Measurements from ENCODE around the gene LRBA. TPM values are rescaled to one million over a fixed set of nuclear protein-coding genes. Genes with fewer than 3 reads are reported as not detected.

Gene LRBA
- total RNA-seq, 3 donors from 2014 or later (not counting 1 experiment from before 2014, with no cell fraction given): 72.1 to 87.6 (median 83.1) TPM

DNA sequence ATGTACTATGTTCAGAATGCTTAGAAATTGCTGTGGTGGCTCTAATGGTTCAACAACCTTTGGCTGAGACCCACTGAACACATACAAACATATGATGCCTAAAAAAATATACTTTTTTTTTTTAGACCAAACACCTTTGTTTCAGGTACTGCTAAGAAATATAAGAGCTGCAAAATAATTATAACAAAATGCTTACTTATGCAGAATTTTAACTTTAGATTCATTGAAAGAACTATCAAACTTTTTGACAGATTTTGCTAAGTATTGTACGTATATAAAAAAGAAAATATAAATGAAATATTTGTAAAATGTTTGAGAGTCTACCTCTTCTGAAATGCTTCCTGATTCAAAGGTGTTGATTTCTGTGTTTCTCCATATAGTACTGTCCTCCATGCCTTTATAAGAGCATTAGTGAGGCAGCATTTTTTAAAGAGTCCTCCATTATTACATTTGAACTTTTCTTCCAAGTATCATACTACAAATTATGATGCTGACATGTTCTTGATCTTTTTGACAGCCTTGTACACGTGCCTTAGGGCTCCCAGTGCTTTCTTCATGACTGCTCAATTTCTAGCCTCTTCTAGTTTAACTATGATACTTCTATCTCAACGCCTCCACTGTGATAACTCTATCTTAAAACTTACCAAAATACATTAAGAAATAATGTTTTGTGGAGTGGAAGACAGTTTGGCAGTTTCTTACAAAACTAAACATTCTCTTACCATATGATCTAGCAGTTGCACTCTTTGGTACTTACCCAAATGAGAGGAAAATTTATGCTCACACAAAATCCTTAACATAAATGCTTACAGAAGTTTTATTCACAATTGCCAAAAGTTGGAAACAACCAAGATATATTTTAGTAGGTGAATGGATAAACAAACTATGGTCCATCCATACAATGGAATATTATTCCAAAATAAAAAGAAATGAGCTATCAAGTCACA is 645.4 kb downstream of the LRBA start:
- H3K27me3 ChIP-seq (ENCODE audit: control insufficient read depth, insufficient read depth, low read length): no peaks in the 10 kb centered on the region
- H3K4me1 Mint-ChIP-seq: peaks cover 5 to 7% of the 10 kb centered on the region in 2 donors
- intact Hi-C loops (cut with micrococcal nuclease): no loop called here
- DNase-seq: no peak
- H3K9me3 Mint-ChIP-seq: no peaks in the 10 kb centered on the region
- H3K27me3 Mint-ChIP-seq (ENCODE audit: low read depth in 2 of 2): no peaks in the 10 kb centered on the region
- no peaks in the 10 kb centered on the region for H3K36me3 Mint-ChIP-seq
- H3K4me3 Mint-ChIP-seq: no peak overlapping the region
- H3K9me3 ChIP-seq (ENCODE audit: control insufficient read depth, insufficient read depth, low read length): no peaks in the 10 kb centered on the region
- H3K4me3 ChIP-seq (ENCODE audit: low read length): no peak overlapping the region
- H3K36me3 ChIP-seq (ENCODE audit: control insufficient read depth, insufficient read depth, low read length): peaks cover 5% of the 10 kb centered on the region
- TF ChIP-seq, protein P1, sequence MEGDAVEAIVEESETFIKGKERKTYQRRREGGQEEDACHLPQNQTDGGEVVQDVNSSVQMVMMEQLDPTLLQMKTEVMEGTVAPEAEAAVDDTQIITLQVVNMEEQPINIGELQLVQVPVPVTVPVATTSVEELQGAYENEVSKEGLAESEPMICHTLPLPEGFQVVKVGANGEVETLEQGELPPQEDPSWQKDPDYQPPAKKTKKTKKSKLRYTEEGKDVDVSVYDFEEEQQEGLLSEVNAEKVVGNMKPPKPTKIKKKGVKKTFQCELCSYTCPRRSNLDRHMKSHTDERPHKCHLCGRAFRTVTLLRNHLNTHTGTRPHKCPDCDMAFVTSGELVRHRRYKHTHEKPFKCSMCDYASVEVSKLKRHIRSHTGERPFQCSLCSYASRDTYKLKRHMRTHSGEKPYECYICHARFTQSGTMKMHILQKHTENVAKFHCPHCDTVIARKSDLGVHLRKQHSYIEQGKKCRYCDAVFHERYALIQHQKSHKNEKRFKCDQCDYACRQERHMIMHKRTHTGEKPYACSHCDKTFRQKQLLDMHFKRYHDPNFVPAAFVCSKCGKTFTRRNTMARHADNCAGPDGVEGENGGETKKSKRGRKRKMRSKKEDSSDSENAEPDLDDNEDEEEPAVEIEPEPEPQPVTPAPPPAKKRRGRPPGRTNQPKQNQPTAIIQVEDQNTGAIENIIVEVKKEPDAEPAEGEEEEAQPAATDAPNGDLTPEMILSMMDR (IDR thresholded peaks at IDR 0.05): no peak
- no peak overlapping the region for H3K27ac ChIP-seq (ENCODE audit: low read length)
- WGBS (ENCODE audit: insufficient coverage): 90% methylated on average over 2 of the region's 3 CpGs
- H3K4me1 ChIP-seq (ENCODE audit: control insufficient read depth, insufficient read depth, low read length): no peaks in the 10 kb centered on the region
- no peak overlapping the region for H3K27ac Mint-ChIP-seq
- no peak for ATAC-seq

DNA sequence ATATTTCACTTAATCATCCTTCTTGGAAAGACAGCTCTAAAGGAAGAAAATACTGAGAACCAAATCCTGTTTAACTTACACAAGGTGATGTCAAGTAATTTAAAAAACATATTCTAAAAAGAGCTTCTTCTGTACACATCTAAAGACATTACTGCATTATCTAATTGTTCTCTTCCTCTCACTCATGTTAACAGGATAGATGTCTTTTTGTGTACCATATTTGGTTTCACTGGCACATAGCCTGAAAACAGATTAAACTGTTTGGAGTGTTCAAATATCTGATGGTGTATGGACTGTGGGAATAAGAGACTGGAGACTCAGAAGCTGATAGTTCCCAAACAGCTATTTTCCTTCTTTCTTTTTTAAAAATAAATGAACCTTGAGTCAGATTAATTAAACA is 646.4 kb downstream of the LRBA start:
- intact Hi-C loops (cut with micrococcal nuclease): no loop called here
- Mint-ChIP-seq H3K27me3 (ENCODE audit: low read depth in 2 of 2) (no peaks in the 10 kb centered on the region), H3K4me3 (no peak overlapping the region), H3K9me3 (no peaks in the 10 kb centered on the region), H3K36me3 (no peaks in the 10 kb centered on the region), H3K27ac (no peak overlapping the region), H3K4me1 (peaks cover 14 to 16% of the 10 kb centered on the region in 2 donors)
- ATAC-seq: no peak
- Histone ChIP-seq H3K9me3 (ENCODE audit: control insufficient read depth, insufficient read depth, low read length) (no peaks in the 10 kb centered on the region), H3K36me3 (ENCODE audit: control insufficient read depth, insufficient read depth, low read length) (no peaks in the 10 kb centered on the region), H3K27me3 (ENCODE audit: control insufficient read depth, insufficient read depth, low read length) (no peaks in the 10 kb centered on the region), H3K4me3 (ENCODE audit: low read length) (no peak overlapping the region), H3K4me1 (ENCODE audit: control insufficient read depth, insufficient read depth, low read length) (no peaks in the 10 kb centered on the region), H3K27ac (ENCODE audit: low read length) (no peak overlapping the region)
- TF ChIP-seq, protein P1 (IDR thresholded peaks at IDR 0.05): no peak
- no peak for DNase-seq

GRCh38 chr4:150367326-150367725 is 647.8 kb downstream of the LRBA start:
- TF ChIP-seq, protein P1 (IDR thresholded peaks at IDR 0.05): no peak
- Mint-ChIP-seq H3K4me1 (peaks cover 16 to 27% of the 10 kb centered on the region in 2 donors), H3K9me3 (no peaks in the 10 kb centered on the region), H3K27ac (no peak overlapping the region), H3K27me3 (ENCODE audit: low read depth in 2 of 2) (no peaks in the 10 kb centered on the region), H3K36me3 (no peaks in the 10 kb centered on the region), H3K4me3 (no peak overlapping the region)
- Histone ChIP-seq H3K36me3 (ENCODE audit: control insufficient read depth, insufficient read depth, low read length) (no peaks in the 10 kb centered on the region), H3K9me3 (ENCODE audit: control insufficient read depth, insufficient read depth, low read length) (no peaks in the 10 kb centered on the region), H3K4me3 (ENCODE audit: low read length) (no peak overlapping the region), H3K4me1 (ENCODE audit: control insufficient read depth, insufficient read depth, low read length) (no peaks in the 10 kb centered on the region), H3K27me3 (ENCODE audit: control insufficient read depth, insufficient read depth, low read length) (no peaks in the 10 kb centered on the region), H3K27ac (ENCODE audit: low read length) (no peak overlapping the region)
- WGBS (ENCODE audit: insufficient coverage): 93% methylated on average over 3 of the region's 4 CpGs
- DNase-seq (no peak), ATAC-seq (no peak)
- intact Hi-C loops (cut with micrococcal nuclease): no loop called here

Data from natural killer cell (primary cell).